Measurements from ENCODE around the gene DCAF17. TPM values are rescaled to one million over a fixed set of nuclear protein-coding genes. Genes with fewer than 3 reads are reported as not detected.

DCAF17 gene
- total RNA-seq, 1 donor from 2014 or later, result 23.1 TPM

GRCh38 chr2:171405546-171405945 is 28.5 kb upstream of the DCAF17 start:
- Mint-ChIP-seq H3K27me3 (ENCODE audit: low read depth) (no peaks in the 10 kb centered on the region), H3K27ac (no peak overlapping the region), H3K36me3 (peaks cover 18% of the 10 kb centered on the region), H3K4me3 (no peak overlapping the region), H3K4me1 (peaks cover 12% of the 10 kb centered on the region), H3K9me3 (peaks cover 18% of the 10 kb centered on the region)
- no peak for TF ChIP-seq CTCF (IDR thresholded peaks at IDR 0.05; ENCODE audit: unreplicated experiment)
- DNase-seq (ENCODE audit: low spot score in 2 of 2, unreplicated experiment in 2 of 2), result no peak

DNA sequence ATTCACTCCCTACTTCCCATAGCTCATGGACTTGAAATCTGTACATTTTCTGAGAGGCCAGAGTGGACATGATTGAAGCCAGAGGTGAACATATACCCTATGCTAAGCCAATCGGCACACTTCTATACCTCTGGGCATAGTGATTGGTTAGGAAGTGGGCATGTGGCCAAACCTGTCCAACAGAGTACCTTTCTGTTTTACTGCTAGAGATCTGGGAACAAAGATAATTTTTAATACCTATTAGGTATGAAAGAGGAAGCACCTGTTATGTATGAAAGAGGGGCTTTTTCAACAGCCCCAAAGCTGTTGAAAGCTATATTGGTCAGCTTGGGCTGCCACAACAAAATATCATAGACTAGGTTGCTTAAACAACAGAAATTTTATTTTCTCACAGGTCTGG is 28.0 kb upstream of the DCAF17 start:
- H3K9me3 Mint-ChIP-seq, result peaks cover 18% of the 10 kb centered on the region
- H3K27me3 Mint-ChIP-seq (ENCODE audit: low read depth), result no peaks in the 10 kb centered on the region
- peaks cover 18% of the 10 kb centered on the region for H3K36me3 Mint-ChIP-seq
- no peak overlapping the region for H3K4me3 Mint-ChIP-seq
- H3K4me1 Mint-ChIP-seq, result peaks cover 17% of the 10 kb centered on the region
- H3K27ac Mint-ChIP-seq, result no peak overlapping the region
- TF ChIP-seq CTCF (IDR thresholded peaks at IDR 0.05; ENCODE audit: unreplicated experiment), result no peak
- no peak for DNase-seq (ENCODE audit: low spot score in 2 of 2, unreplicated experiment in 2 of 2)

GRCh38 chr2:171407030-171407675 is 26.9 kb upstream of the DCAF17 start:
- no peak for TF ChIP-seq CTCF (IDR thresholded peaks at IDR 0.05; ENCODE audit: unreplicated experiment)
- H3K27ac Mint-ChIP-seq, result no peak overlapping the region
- H3K27me3 Mint-ChIP-seq (ENCODE audit: low read depth), result no peaks in the 10 kb centered on the region

GRCh38 chr2:171407676-171408044 is 26.4 kb upstream of the DCAF17 start:
- Mint-ChIP-seq H3K9me3 (peaks cover 5% of the 10 kb centered on the region), H3K36me3 (peaks cover 8% of the 10 kb centered on the region), H3K4me3 (no peak overlapping the region), H3K27me3 (ENCODE audit: low read depth) (no peaks in the 10 kb centered on the region), H3K4me1 (peaks cover 26% of the 10 kb centered on the region), H3K27ac (no peak overlapping the region)
- DNase-seq (ENCODE audit: low spot score in 2 of 2, unreplicated experiment in 2 of 2), result no peak
- TF ChIP-seq CTCF (IDR thresholded peaks at IDR 0.05; ENCODE audit: unreplicated experiment), result no peak

More at GRCh38 chr2:171407030-171407675, 26.9 kb upstream of the DCAF17 start:
- no peak overlapping the region for H3K4me3 Mint-ChIP-seq
- H3K4me1 Mint-ChIP-seq, result peaks cover 25% of the 10 kb centered on the region
- peaks cover 9% of the 10 kb centered on the region for H3K36me3 Mint-ChIP-seq
- no peak for DNase-seq (ENCODE audit: low spot score in 2 of 2, unreplicated experiment in 2 of 2)
- peaks cover 10% of the 10 kb centered on the region for H3K9me3 Mint-ChIP-seq

DNA sequence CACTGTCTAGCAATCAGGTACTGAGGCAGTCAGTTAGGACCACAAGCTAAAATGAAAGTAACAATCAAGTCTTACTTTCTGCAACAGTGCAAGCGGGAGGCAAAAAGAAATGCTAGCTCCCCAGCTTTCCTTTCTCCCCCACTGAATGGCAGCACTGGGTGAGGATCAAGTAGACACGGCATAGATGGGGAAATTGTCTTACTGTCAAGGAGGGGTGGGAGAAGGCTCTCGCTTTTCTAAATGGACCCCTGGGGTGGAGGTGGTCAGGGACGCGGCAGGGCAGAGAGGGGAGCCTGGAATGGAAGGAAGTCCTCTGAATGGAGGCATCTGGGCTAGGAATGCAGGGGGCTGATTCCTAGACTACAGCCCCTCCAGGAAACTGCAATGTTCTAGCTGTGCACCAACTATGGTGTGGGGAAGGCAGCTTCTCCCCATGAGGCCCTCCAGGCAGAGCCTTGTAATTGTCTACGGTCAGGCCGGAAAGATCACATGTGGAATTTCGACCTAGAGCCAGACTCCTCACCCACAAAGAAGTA is 24.5 kb upstream of the DCAF17 start:
- Mint-ChIP-seq H3K27me3 (ENCODE audit: low read depth) (no peaks in the 10 kb centered on the region), H3K4me3 (peak overlapping the region; percentile 47), H3K4me1 (peaks cover 31% of the 10 kb centered on the region), H3K36me3 (no peaks in the 10 kb centered on the region), H3K27ac (peak overlapping the region; percentile 79), H3K9me3 (no peaks in the 10 kb centered on the region)
- TF ChIP-seq CTCF (IDR thresholded peaks at IDR 0.05; ENCODE audit: unreplicated experiment), result no peak
- no peak for DNase-seq (ENCODE audit: low spot score in 2 of 2, unreplicated experiment in 2 of 2)
